ENCODE measurements around the gene LYAR.

The LYAR gene

DNA sequence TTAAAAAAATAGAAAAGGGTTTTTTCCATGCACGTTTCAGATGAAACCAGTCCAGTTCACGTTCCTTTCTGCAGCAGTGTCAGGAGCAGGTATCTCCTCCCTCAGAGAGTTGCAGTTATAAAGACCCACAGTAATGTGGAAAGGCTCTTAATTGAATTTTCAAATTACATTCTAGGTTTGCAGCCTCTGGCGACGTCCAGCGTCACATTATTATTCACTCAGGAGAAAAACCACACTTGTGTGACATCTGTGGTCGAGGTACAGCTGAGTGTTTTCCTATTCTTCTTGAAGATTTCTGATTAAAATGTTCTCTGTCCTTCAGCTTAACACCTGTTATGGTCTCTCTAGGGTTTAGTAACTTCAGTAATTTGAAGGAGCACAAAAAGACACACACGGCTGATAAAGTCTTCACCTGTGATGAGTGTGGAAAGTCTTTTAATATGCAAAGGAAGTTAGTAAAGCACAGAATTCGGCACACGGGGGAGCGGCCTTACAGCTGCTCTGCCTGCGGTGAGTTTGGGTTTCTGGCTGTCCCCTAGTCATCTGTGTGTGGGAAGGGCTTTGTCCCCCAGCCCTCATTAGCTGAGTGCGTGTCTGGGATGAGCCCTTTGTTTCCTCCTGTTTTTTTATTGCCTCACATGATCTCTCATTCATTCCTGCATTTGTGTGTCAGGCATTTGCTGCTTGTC, 25.7 kb upstream of the LYAR start:
- no peak for DNase-seq

DNA sequence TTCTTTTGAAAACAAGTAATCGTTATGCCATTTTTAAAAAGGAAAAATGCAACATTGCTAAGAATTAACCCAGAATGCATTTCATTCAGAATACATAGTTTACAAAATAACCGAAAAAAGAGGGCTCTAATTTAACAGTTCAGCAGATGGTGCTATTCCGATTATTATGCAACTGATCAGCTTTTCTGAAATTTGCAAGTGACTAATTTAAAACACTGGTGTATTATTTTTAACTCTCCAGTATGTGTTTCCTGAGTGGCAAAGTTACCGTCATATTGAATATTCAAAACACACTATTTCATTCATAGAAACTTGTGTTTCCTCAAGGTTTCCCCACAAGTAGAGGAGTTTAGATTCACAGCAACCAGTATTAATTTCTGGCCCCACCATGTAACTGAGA, 21.2 kb upstream of the LYAR start:
- no peak for DNase-seq

DNA sequence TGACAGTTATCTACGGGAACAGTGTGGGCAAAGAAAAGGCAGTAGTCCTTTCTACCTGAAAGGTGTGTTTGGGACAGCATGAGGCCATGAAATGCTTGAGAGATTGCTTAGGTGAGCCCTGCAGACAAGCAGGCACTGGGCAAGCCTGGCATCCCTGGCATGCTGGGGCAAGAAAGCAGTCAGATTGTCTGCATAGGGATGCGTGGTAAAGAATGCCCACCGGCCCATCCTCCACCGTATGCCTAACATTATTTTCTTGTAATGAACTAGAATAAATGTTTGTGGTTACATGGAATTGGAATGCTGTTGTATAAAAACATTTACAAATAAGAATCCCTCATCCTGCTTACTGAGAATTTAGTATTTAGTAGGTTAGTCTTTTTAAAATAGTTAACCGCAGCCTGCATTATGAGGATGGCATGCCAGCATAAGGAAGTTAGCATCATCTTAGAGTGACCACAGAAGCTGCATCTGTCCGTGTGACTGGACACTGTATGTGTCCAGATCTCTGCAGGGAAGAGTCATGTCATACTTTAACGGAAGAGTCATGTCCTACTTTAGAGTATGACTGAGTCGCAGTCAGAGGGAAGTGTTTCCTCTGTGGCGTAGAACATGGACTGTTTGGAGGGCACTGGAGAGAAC, 19.0 kb upstream of the LYAR start:
- no peak for DNase-seq

DNA sequence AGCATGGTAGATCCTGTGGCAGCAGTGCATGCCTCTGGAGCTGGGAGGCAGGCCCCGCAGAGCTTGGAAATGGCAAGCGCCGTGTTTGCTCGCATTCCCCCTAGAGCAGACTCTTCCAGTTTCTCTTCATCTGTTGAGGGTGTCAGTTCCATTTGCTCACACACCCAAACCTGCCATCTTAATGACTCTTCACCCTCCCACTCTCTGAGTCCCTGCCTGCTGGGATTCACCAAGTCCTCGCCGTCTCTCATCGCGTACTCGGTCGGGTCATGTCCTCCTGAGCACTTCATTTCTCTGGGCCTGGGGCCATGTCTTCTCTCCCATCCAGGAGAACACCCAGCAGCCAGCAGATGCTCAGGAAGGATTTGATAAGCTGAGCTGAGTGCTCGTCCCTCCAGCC, 17.0 kb upstream of the LYAR start:
- DNase-seq, result no peak

GRCh38 chr4:4302416-4302815, 12.5 kb upstream of the LYAR start:
- DNase-seq, result no peak

DNA sequence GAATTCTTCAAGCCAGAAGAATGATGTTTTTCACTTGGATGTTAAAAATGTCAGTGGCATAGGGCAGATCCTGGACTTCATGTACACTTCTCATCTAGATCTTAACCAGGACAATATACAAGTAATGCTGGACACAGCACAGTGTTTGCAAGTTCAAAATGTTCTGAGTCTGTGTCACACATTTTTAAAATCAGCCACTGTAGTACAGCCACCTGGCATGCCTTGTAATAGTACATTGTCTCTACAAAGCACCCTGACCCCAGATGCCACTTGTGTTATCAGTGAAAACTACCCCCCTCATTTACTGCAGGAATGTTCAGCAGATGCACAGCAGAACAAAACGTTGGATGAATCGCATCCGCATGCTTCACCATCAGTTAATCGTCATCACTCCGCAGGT, 12.0 kb upstream of the LYAR start:
- DNase-seq, result no peak

DNA sequence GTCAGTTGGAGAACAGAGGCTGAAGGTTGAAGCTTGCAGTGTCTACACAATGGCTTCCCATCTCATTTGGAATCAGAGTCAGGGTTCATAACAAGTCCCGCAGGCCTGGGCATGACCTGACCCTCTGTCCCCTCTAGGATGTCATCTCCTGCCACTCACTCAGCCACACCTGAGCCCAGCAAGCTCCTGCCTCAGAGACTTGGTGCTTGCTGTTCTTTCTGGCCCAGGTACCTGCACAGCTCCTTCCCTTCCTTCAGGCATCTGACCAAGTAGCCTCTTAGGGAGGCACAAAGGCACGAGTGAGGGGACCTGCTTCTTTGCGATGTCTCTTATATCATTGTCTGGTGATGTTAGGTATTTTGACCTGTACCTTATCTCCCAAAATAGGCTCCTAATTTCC, 9.1 kb upstream of the LYAR start:
- no peak for DNase-seq

GRCh38 chr4:4296283-4296846, 6.4 kb upstream of the LYAR start:
- DNase-seq, result no peak

GRCh38 chr4:4293279-4293678, 3.3 kb upstream of the LYAR start:
- no peak for DNase-seq

GRCh38 chr4:4289597-4289940, 385 bp downstream of the LYAR start:
- no peak for DNase-seq

DNA sequence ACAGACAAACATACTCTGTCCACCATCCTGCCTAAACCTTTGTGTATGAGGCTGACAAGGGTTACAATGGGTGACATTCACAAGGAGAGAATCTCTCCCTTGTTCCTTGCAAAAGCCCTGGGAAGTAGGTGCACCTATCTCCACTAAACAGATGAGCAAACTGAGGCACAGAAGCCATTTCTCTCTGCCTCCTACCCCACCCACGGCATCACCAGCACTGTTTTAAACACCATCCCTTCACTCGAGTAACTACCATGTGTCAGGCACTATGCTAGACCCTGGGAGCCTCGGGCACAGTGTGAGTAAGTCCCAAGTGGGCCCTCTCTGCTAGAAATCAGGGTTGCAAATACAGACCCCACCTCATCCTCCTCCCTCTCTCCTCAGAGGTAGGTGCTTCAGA, 899 bp downstream of the LYAR start:
- DNase-seq, result no peak

GRCh38 chr4:4288098-4288497, 1.9 kb downstream of the LYAR start:
- DNase-seq, result no peak

DNA sequence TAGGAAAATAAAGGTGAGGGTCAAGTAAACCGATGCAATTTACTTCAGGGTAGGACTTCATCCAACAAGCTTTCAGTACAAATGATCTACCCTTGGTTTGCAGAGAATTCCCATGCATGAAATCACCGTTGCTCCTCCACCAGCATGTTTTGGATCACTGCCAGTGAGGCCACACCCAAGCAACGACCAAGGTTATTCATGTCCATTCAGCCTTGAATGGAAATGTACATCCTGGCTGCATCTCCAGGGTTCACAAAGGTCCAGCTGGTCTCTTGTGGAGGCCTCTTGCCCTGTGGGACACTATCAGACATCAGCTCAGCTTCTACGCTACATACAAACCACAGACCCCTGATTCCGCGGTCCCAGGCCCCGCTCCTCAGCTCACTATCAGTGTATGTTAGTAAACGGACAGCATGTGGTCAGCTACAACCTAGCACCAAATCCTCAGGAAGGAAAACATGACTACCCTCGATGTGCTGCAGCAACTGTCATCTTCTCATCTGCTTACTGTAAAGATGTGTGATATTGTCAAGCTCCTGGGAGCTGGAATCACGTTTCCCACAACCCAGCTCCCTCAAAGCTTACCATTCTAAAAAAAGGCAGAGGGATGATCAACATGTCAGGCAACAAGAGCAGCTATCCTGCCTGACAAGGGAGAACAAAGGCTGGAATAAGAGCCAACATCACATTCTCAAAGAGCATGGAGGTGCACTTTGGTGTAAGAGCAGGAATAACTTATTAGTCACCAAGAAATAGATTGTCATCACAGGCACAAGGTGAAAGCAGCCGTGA, 4.9 kb downstream of the LYAR start:
- DNase-seq, result no peak

DNA sequence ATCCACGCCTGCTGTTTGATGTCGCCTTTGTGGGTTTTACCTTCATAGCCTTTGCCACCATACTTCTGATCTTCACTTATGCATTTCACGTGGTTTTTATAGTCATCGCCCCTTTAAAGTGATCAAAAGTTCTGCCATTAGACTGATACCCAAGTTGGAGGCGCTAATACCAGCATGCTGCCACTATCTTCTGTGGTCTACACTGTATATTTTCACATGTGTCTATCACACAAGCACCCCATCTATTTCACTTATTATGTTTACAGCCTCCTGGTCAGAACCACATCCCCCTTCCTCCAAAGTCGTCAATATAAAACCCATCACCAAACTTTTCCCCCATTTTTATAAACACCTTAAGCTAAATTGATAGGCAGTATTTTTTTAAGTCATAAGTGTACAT, 8.2 kb downstream of the LYAR start:
- no peak for DNase-seq

GRCh38 chr4:4277531-4277930, 12.4 kb downstream of the LYAR start:
- DNase-seq, result no peak

- no peak for DNase-seq
These were observed 15.7 kb downstream of the LYAR start for GRCh38 chr4:4274226-4274625.

- no peak for DNase-seq
These were observed 18.0 kb downstream of the LYAR start for GRCh38 chr4:4271912-4272311.

DNA sequence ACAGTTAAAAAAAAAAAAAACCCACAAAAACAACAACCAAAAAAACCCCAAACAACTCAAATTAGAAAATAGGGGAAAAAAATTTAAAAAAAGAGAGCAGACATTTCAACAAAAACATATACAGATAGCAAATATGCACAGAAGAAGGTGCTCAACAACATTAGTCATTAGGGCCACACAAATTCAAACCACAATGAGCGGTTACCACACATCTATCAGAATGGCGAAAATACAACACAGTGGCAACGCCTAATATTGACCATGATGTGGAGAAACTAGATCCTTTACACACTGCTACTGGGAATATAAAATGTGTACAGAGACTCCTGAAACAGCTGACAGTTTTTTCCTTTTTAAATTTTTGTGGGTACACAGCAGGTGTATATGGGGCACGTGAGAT, 19.4 kb downstream of the LYAR start:
- DNase-seq, result no peak

GRCh38 chr4:4269856-4270255, 20.1 kb downstream of the LYAR start:
- no peak for DNase-seq

DNA sequence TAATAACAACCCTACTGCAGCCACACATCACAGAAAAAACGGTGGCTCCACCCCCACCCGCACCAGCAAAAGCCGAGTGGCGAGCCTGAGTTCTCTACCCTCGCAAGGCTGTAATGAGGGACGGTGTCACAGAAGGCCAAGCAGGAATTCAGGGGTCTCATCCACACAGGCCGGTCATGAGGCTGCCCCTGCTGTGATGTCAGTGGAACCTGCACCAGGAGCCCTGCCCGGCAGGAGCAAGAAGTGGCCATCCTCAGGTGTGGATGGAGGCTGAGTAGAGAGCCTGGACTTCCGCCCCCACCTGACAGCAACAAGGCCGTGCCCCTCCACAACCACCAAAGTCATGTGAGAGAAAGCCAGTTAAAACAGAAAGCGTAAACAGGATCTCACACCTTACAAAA, 20.6 kb downstream of the LYAR start:
- DNase-seq, result no peak

DNA sequence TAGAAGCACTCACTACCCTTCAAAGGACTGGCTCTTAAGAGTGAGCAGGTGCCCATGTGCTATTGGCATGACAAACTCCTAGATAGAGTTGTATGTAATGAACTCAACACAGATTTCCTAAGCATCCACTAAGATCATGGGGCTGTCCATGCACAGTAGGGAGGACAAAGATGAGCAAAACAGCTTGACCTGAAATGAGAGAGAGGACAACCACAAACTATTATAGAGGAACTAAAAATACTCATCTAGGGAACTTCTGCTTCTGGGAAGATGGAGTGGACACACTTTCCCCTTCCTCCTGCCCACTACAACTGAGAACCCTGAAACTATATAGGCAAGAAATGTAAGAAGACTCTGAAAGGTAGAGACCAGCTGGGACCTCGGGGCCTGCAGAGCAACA, 21.2 kb downstream of the LYAR start:
- no peak for DNase-seq

- no peak for DNase-seq
These were observed 22.0 kb downstream of the LYAR start for GRCh38 chr4:4267981-4268380.

GRCh38 chr4:4260185-4260751, 29.7 kb downstream of the LYAR start:
- no peak for DNase-seq

Data from activated T-cell treated with anti-CD3 and anti-CD28 coated beads for 4 hours (primary cell).